ENCODE results near the gene KRT32.

- TF ChIP-seq CTCF (IDR thresholded peaks at IDR 0.05; ENCODE audit: insufficient read depth, low read length) = no peak
- TF ChIP-seq REST (IDR thresholded peaks at IDR 0.05; ENCODE audit: insufficient replicate concordance, low read depth) = no peak
- TF ChIP-seq SPI1 (IDR thresholded peaks at IDR 0.05; ENCODE audit: borderline replicate concordance, low read depth) = no peak
- no peak for TF ChIP-seq POLR2AphosphoS5 (IDR thresholded peaks at IDR 0.05; ENCODE audit: low read depth)
Observed at GRCh38 chr17:41444640-41445039, 22.5 kb downstream of the KRT32 start.
